HepG2 (cell line): ENCODE results near the gene MYO1G. TPM values are rescaled to one million over a fixed set of nuclear protein-coding genes. Genes with fewer than 3 reads are reported as not detected.

Experiments
- CCDC6 ChIP-seq: sonication (generic); formaldehyde crosslinking; IDR thresholded peaks from 2 replicates; pipeline ENCODE4 v1.8.1; 2022; ENCODE audit warnings: mild to moderate bottlenecking, missing genetic modification reagents, moderate library complexity
- ZNF354B ChIP-seq: sonication (generic); formaldehyde crosslinking; IDR thresholded peaks from 2 replicates; pipeline ENCODE4 v1.8.0; 2022; ENCODE audit warnings: mild to moderate bottlenecking, missing genetic modification reagents
- ZNF549 ChIP-seq: sonication (generic); formaldehyde crosslinking; IDR thresholded peaks from 2 replicates; pipeline ENCODE4 v1.5.0; 2020; ENCODE audit warnings: missing genetic modification reagents
- polyA plus RNA-seq, 8 experiments: library from polyadenylated mRNA; depleted of rRNA in 3 of 8; stranded (reverse) in 7 of 8; unstranded in 1 of 8; fragments of >200 nt; fragmentation: Illumina TruSeq in 4 of 8; extraction: Trizol in 4 of 8; gene quantifications; 2 replicates each; pipeline versions ENCODE4 v1.2.1 to v1.2.3, GENCODE V29; 2011 to 2016; ENCODE audit warnings: low read depth in 4 of 8, missing spikeins in 1 of 8, mixed read lengths in 1 of 8; ENCODE audit not compliant: insufficient read depth in 1 of 8
- total RNA-seq, 5 experiments: library from RNA; depleted of rRNA; stranded (reverse); fragments of >200 nt; fragmentation: Illumina TruSeq; extraction: Trizol; gene quantifications; 2 replicates each; pipeline ENCODE4 v1.2.3, GENCODE V29; 2016; ENCODE audit warnings: low read depth in 1 of 5
- TF ChIP-seq, protein P1 (sequence below): sonication (generic); formaldehyde crosslinking; IDR thresholded peaks from 2 replicates; pipeline ENCODE4 v1.5.1; 2020; ENCODE audit warnings: missing genetic modification reagents, mild to moderate bottlenecking, borderline replicate concordance
- TF ChIP-seq, protein P2 (sequence below): sonication (generic); formaldehyde crosslinking; IDR thresholded peaks from 2 replicates; pipeline ENCODE4 v1.5.1; 2020; ENCODE audit warnings: mild to moderate bottlenecking, missing genetic modification reagents
- TF ChIP-seq, protein P3 (sequence below): sonication (generic); formaldehyde crosslinking; IDR thresholded peaks from 2 replicates; pipeline ENCODE4 v1.4.0; 2020; ENCODE audit warnings: missing genetic modification reagents

The MYO1G gene
- total and polyA plus RNA-seq, 2 of the 13 experiments (the other 11 are each of a cell fraction or from before 2014, with no cell fraction given): 0.29 to 1.1 TPM

DNA sequence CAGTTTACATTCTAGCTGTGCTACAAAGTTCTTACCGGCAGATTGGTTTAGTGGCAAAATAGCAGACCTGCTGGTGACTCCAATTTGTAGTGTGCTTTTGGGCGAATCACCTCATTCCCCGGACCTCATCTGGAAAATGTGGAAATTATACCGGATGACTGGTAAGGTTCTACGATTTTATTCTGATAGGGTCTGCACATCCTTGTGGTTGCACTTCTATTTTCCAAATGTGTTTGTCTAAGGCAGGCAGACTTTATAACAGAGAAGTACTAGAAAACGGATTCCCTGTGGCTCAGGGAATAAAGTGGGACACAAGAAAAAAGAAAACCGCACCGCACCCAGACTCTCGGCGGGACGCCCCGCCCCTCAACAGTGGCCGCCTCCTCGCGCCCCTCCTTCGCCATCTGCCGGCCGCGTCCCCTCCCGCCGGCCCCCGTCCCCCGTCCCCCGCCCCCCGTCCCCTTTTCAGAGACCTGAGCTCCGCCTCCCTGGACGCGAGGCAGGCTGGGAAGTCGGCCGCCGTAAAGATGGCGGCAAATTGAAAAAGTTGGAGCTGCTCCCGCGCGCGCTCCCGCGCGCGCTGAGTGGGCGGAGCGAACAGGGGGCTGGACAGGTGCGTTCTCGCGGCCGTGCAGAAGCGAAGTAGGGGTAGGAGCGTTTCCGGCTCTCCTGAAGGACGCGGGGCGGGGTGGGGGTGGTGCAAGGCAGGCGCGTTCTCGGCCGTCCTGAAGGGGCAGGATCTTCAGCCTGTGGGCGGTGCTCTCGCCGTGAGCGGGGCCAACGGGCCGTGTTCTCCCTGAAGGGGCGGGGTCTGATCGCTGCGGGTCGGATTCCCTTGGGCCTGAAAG, 20.7 kb upstream of the MYO1G start (continued):
- TF ChIP-seq, protein P1, sequence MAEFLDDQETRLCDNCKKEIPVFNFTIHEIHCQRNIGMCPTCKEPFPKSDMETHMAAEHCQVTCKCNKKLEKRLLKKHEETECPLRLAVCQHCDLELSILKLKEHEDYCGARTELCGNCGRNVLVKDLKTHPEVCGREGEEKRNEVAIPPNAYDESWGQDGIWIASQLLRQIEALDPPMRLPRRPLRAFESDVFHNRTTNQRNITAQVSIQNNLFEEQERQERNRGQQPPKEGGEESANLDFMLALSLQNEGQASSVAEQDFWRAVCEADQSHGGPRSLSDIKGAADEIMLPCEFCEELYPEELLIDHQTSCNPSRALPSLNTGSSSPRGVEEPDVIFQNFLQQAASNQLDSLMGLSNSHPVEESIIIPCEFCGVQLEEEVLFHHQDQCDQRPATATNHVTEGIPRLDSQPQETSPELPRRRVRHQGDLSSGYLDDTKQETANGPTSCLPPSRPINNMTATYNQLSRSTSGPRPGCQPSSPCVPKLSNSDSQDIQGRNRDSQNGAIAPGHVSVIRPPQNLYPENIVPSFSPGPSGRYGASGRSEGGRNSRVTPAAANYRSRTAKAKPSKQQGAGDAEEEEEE (CRISPR knock-in tag): no peak
- TF ChIP-seq ZNF549 (CRISPR knock-in tag) (no peak), ZNF354B (CRISPR knock-in tag) (no peak), CCDC6 (CRISPR knock-in tag) (peak; percentile 87)
- TF ChIP-seq, protein P2, sequence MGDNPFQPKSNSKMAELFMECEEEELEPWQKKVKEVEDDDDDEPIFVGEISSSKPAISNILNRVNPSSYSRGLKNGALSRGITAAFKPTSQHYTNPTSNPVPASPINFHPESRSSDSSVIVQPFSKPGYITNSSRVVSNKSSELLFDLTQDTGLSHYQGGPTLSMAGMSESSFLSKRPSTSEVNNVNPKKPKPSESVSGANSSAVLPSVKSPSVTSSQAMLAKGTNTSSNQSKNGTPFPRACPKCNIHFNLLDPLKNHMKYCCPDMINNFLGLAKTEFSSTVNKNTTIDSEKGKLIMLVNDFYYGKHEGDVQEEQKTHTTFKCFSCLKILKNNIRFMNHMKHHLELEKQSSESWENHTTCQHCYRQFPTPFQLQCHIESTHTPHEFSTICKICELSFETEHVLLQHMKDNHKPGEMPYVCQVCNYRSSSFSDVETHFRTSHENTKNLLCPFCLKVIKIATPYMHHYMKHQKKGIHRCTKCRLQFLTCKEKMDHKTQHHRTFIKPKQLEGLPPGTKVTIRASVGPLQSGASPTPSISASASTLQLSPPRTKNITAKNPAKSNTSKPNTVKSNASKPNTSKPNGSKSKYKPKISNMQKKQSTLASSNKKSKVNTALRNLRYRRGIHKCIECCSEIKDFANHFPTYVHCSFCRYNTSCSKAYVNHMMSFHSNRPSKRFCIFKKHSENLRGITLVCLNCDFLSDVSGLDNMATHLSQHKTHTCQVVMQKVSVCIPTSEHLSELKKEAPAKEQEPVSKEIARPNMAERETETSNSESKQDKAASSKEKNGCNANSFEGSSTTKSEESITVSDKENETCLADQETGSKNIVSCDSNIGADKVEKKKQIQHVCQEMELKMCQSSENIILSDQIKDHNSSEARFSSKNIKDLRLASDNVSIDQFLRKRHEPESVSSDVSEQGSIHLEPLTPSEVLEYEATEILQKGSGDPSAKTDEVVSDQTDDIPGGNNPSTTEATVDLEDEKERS (CRISPR knock-in tag): no peak
- TF ChIP-seq, protein P3, sequence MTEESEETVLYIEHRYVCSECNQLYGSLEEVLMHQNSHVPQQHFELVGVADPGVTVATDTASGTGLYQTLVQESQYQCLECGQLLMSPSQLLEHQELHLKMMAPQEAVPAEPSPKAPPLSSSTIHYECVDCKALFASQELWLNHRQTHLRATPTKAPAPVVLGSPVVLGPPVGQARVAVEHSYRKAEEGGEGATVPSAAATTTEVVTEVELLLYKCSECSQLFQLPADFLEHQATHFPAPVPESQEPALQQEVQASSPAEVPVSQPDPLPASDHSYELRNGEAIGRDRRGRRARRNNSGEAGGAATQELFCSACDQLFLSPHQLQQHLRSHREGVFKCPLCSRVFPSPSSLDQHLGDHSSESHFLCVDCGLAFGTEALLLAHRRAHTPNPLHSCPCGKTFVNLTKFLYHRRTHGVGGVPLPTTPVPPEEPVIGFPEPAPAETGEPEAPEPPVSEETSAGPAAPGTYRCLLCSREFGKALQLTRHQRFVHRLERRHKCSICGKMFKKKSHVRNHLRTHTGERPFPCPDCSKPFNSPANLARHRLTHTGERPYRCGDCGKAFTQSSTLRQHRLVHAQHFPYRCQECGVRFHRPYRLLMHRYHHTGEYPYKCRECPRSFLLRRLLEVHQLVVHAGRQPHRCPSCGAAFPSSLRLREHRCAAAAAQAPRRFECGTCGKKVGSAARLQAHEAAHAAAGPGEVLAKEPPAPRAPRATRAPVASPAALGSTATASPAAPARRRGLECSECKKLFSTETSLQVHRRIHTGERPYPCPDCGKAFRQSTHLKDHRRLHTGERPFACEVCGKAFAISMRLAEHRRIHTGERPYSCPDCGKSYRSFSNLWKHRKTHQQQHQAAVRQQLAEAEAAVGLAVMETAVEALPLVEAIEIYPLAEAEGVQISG (CRISPR knock-in tag): peak; percentile 55
